HG02763 (cell line): ENCODE measurements around the gene TRABD2B.

Experiments used
- ATAC-seq: cut with Tn5 transposase; IDR thresholded peaks from one replicate; pipeline ENCODE4 v1.9.1; 2021; ENCODE audit warnings: mild to moderate bottlenecking, moderate library complexity; ENCODE audit not compliant: unreplicated experiment

The TRABD2B gene

GRCh38 chr1:47993881-47994625, 3.1 kb downstream of the TRABD2B start:
- no peak for ATAC-seq

- ATAC-seq, result no peak
These were observed 3.8 kb downstream of the TRABD2B start for GRCh38 chr1:47993416-47993740.

- no peak for ATAC-seq
These were observed 4.3 kb downstream of the TRABD2B start for GRCh38 chr1:47992720-47993415.

- no peak for ATAC-seq
These were observed 5.5 kb downstream of the TRABD2B start for GRCh38 chr1:47991673-47992072.

GRCh38 chr1:47991187-47991586, 6.0 kb downstream of the TRABD2B start:
- no peak for ATAC-seq

GRCh38 chr1:47990286-47990685, 6.9 kb downstream of the TRABD2B start:
- ATAC-seq, result no peak

GRCh38 chr1:47987601-47988000, 9.6 kb downstream of the TRABD2B start:
- ATAC-seq, result no peak

GRCh38 chr1:47986761-47987200, 10.4 kb downstream of the TRABD2B start:
- ATAC-seq, result no peak

- no peak for ATAC-seq
These were observed 12.2 kb downstream of the TRABD2B start for GRCh38 chr1:47985018-47985417.

GRCh38 chr1:47984175-47984789, 12.9 kb downstream of the TRABD2B start:
- no peak for ATAC-seq

GRCh38 chr1:47983691-47984090, 13.5 kb downstream of the TRABD2B start:
- ATAC-seq, result no peak

- no peak for ATAC-seq
These were observed 15.4 kb downstream of the TRABD2B start for GRCh38 chr1:47981667-47982350.

GRCh38 chr1:47980501-47980900, 16.7 kb downstream of the TRABD2B start:
- no peak for ATAC-seq

- ATAC-seq, result no peak
These were observed 17.5 kb downstream of the TRABD2B start for GRCh38 chr1:47979724-47980123.

- ATAC-seq, result no peak
These were observed 18.7 kb downstream of the TRABD2B start for GRCh38 chr1:47978486-47978885.

GRCh38 chr1:47976728-47977127, 20.5 kb downstream of the TRABD2B start:
- no peak for ATAC-seq

- no peak for ATAC-seq
These were observed 20.9 kb downstream of the TRABD2B start for GRCh38 chr1:47976267-47976666.

GRCh38 chr1:47975302-47975921, 21.8 kb downstream of the TRABD2B start:
- ATAC-seq, result no peak

GRCh38 chr1:47972864-47973432, 24.2 kb downstream of the TRABD2B start:
- no peak for ATAC-seq

GRCh38 chr1:47971385-47972160, 25.6 kb downstream of the TRABD2B start:
- ATAC-seq, result no peak
